ENCODE results near the gene EYA4. TPM values are rescaled to one million over a fixed set of nuclear protein-coding genes. Genes with fewer than 3 reads are reported as not detected.

EYA4 gene
- total RNA-seq, 1 experiment from 2014 or later: not detected

GRCh38 chr6:133317704-133318103, 76.5 kb downstream of the EYA4 start:
- ChIA-PET CTCF (no interaction called here), POLR2A (no interaction called here)
- no peak for TF ChIP-seq CTCF (IDR thresholded peaks at IDR 0.05; ENCODE audit: unreplicated experiment)
- Mint-ChIP-seq H3K27ac (ENCODE audit: low read depth, unreplicated experiment) (no peak overlapping the region), H3K4me3 (ENCODE audit: unreplicated experiment) (no peak overlapping the region), H3K36me3 (ENCODE audit: insufficient read depth, unreplicated experiment) (no peaks in the 10 kb centered on the region), H3K4me1 (ENCODE audit: insufficient read depth, unreplicated experiment) (no peaks in the 10 kb centered on the region), H3K9me3 (ENCODE audit: unreplicated experiment) (no peaks in the 10 kb centered on the region), H3K27me3 (ENCODE audit: insufficient read depth, unreplicated experiment) (peaks cover 87% of the 10 kb centered on the region)
- DNase-seq (ENCODE audit: unreplicated experiment): no peak
- BruUV-seq (replicated peaks): no TSS peak
- intact Hi-C loops (cut with micrococcal nuclease): no loop called here

GRCh38 chr6:133326584-133326983, 85.4 kb downstream of the EYA4 start:
- POLR2A ChIA-PET: no interaction called here

GRCh38 chr6:133333852-133334251, 92.7 kb downstream of the EYA4 start:
- H3K4me3 Mint-ChIP-seq (ENCODE audit: unreplicated experiment): no peak overlapping the region
- H3K4me1 Mint-ChIP-seq (ENCODE audit: insufficient read depth, unreplicated experiment): no peaks in the 10 kb centered on the region
- BruUV-seq (replicated peaks): no TSS peak
- intact Hi-C loops (cut with micrococcal nuclease): no loop called here
- H3K36me3 Mint-ChIP-seq (ENCODE audit: insufficient read depth, unreplicated experiment): no peaks in the 10 kb centered on the region
- POLR2A ChIA-PET: no interaction called here
- H3K9me3 Mint-ChIP-seq (ENCODE audit: unreplicated experiment): peaks cover 6% of the 10 kb centered on the region
- CTCF ChIA-PET: no interaction called here
- TF ChIP-seq CTCF (IDR thresholded peaks at IDR 0.05; ENCODE audit: unreplicated experiment): no peak
- DNase-seq (ENCODE audit: unreplicated experiment): no peak
- H3K27ac Mint-ChIP-seq (ENCODE audit: low read depth, unreplicated experiment): no peak overlapping the region
- H3K27me3 Mint-ChIP-seq (ENCODE audit: insufficient read depth, unreplicated experiment): peaks cover 87% of the 10 kb centered on the region

More at GRCh38 chr6:133326584-133326983, 85.4 kb downstream of the EYA4 start:
- Mint-ChIP-seq H3K4me1 (ENCODE audit: insufficient read depth, unreplicated experiment) (no peaks in the 10 kb centered on the region), H3K9me3 (ENCODE audit: unreplicated experiment) (no peaks in the 10 kb centered on the region), H3K4me3 (ENCODE audit: unreplicated experiment) (no peak overlapping the region), H3K27ac (ENCODE audit: low read depth, unreplicated experiment) (no peak overlapping the region), H3K27me3 (ENCODE audit: insufficient read depth, unreplicated experiment) (peaks cover 91% of the 10 kb centered on the region), H3K36me3 (ENCODE audit: insufficient read depth, unreplicated experiment) (no peaks in the 10 kb centered on the region)
- DNase-seq (ENCODE audit: unreplicated experiment): peak; percentile 3
- no peak for TF ChIP-seq CTCF (IDR thresholded peaks at IDR 0.05; ENCODE audit: unreplicated experiment)
- intact Hi-C loops (cut with micrococcal nuclease): no loop called here
- CTCF ChIA-PET: no interaction called here
- no TSS peak for BruUV-seq (replicated peaks)

GRCh38 chr6:133337308-133337707, 96.2 kb downstream of the EYA4 start:
- H3K4me1 Mint-ChIP-seq (ENCODE audit: insufficient read depth, unreplicated experiment): no peaks in the 10 kb centered on the region
- intact Hi-C loops (cut with micrococcal nuclease): no loop called here
- ChIA-PET CTCF (interaction anchor here (0.6 kb wide), 1 partner anchor 154 kb away, joined by 4 read pairs; no protein-coding TSS in a partner anchor), POLR2A (no interaction called here)
- no peaks in the 10 kb centered on the region for H3K36me3 Mint-ChIP-seq (ENCODE audit: insufficient read depth, unreplicated experiment)
- H3K27me3 Mint-ChIP-seq (ENCODE audit: insufficient read depth, unreplicated experiment): peaks cover 54% of the 10 kb centered on the region
- no peak for DNase-seq (ENCODE audit: unreplicated experiment)
- TF ChIP-seq CTCF (IDR thresholded peaks at IDR 0.05; ENCODE audit: unreplicated experiment): no peak
- BruUV-seq (replicated peaks): no TSS peak
- no peak overlapping the region for H3K27ac Mint-ChIP-seq (ENCODE audit: low read depth, unreplicated experiment)
- H3K9me3 Mint-ChIP-seq (ENCODE audit: unreplicated experiment): peaks cover 6% of the 10 kb centered on the region
- H3K4me3 Mint-ChIP-seq (ENCODE audit: unreplicated experiment): no peak overlapping the region
